DND-41 (cell line): ENCODE results near the gene CREB3L2.

Experiments
- ATAC-seq: fragments of 200-7000 bp; cut with Tn5 transposase; 3 replicates; pipeline ENCODE4 v1.9.1; 2021; ENCODE audit warnings: low read depth; ENCODE audit not compliant: insufficient read depth
- DNase-seq: peaks from one replicate; pipeline ENCODE4 v3.0.0-alpha.2; 2020
- H2AFZ ChIP-seq: 2 replicates; pipeline ENCODE4 v1.6.0; 2012; ENCODE audit warnings: low read depth, low read length
- H3K27ac ChIP-seq: 2 replicates; pipeline ENCODE4 v1.5.1; 2012; ENCODE audit warnings: low read length, inconsistent platforms
- H3K27me3 ChIP-seq: fragments of 200-600 bp; sonication (generic); 2 replicates; pipeline ENCODE4 v1.6.0; 2012; ENCODE audit warnings: low read length, mild to moderate bottlenecking, inconsistent platforms; ENCODE audit not compliant: insufficient read depth, poor library complexity
- H3K36me3 ChIP-seq: 2 replicates; pipeline ENCODE4 v1.5.1; 2012; ENCODE audit warnings: low read length, inconsistent platforms; ENCODE audit not compliant: insufficient read depth
- H3K4me1 ChIP-seq: 2 replicates; pipeline ENCODE4 v1.5.1; 2012; ENCODE audit warnings: mild to moderate bottlenecking, low read length; ENCODE audit not compliant: insufficient read depth
- H3K4me2 ChIP-seq: 2 replicates; pipeline ENCODE4 v1.6.0; 2012; ENCODE audit warnings: mild to moderate bottlenecking, moderate library complexity, low read length, inconsistent platforms; ENCODE audit not compliant: insufficient read depth
- H3K4me3 ChIP-seq, 2 experiments: fragments of 200-600 bp in 1 of 2; shearing (Covaris generic) in 1 of 2; 2 replicates each; pipeline ENCODE4 v1.5.1; 2012 to 2016; ENCODE audit warnings: inconsistent platforms in 2 of 2, low read length in 2 of 2, mild to moderate bottlenecking in 2 of 2, low read depth in 1 of 2, moderate library complexity in 1 of 2
- H3K79me2 ChIP-seq: 2 replicates; pipeline ENCODE4 v1.6.0; 2012; ENCODE audit warnings: low read length, inconsistent platforms; ENCODE audit not compliant: insufficient read depth
- H3K9ac ChIP-seq: 2 replicates; pipeline ENCODE4 v1.6.0; 2012; ENCODE audit warnings: low read depth, mild to moderate bottlenecking, inconsistent platforms, low read length, moderate library complexity
- H3K9me3 ChIP-seq: 2 replicates; pipeline ENCODE4 v1.5.1; 2012; ENCODE audit warnings: low read length, moderate library complexity, mild to moderate bottlenecking, inconsistent platforms; ENCODE audit not compliant: insufficient read depth, severe bottlenecking
- H4K20me1 ChIP-seq: 2 replicates; pipeline ENCODE4 v1.6.0; 2012; ENCODE audit warnings: low read length; ENCODE audit not compliant: insufficient read depth
- EZH2 ChIP-seq: IDR thresholded peaks from 3 replicates; pipeline ENCODE4 v1.6.1; 2012; ENCODE audit warnings: borderline replicate concordance, low read depth, mild to moderate bottlenecking, moderate library complexity, low read length, inconsistent platforms; ENCODE audit not compliant: severe bottlenecking
- TF ChIP-seq, protein P1 (sequence below): IDR thresholded peaks from 2 replicates; pipeline ENCODE4 v1.5.1; 2012; ENCODE audit warnings: borderline replicate concordance, low read length, moderate library complexity, mild to moderate bottlenecking; ENCODE audit not compliant: poor library complexity, severe bottlenecking; ENCODE audit errors: extremely low read depth

The CREB3L2 gene

DNA sequence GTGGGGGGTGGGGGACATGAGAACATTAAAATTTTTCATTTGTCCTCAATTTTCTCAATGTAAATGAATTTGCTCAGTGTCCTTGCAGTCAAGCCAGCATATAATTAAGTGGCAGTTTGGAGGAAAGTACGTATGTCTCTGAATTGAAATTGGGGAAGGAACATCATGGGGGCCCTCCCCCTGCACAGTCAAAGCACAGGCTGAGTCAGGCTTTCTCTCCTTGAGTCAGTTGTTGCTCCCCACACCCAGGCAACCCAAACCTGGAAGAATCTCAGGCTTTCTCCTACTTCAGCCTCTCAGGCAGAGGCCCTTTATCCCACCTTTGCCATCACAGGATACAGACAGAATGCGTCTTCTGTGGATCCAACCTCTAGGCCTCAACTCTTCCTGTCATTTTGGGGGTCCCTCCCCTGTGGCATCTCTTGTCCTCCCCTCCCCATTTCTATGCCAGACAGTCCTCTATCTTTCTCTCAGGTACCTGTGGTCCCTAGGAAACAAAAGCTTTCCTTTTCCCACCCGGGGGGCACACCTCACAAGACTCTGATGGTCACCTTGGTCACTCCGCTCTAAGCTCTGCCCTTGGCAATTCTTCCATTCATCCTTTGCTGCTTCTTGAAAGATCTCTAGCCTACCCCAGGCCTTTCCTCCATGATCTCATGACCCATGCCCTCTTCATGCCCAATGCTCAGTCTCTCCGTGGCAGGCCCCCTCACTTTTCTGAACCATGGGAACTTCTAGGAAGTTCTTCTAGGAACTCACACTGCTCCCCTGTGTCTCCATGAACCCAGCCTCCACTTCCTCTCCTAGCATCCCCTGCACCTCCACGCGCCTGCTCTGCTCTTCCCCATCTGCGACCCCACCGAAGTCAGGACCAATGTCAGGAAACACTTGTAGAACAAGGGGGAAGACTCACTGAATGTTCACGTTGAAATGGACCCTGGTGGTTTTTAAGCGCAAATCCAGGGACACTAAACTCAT, 40.4 kb downstream of the CREB3L2 start:
- H2AFZ ChIP-seq = no peak overlapping the region
- H3K4me1 ChIP-seq = no peaks in the 10 kb centered on the region; the same call in 1 of the 2 replicates
- H4K20me1 ChIP-seq = no peaks in the 10 kb centered on the region
- no peaks in the 10 kb centered on the region for H3K79me2 ChIP-seq
- DNase-seq (no peak), ATAC-seq (no peak; the same call in 2 of the 3 replicates)
- no peak overlapping the region for H3K9ac ChIP-seq
- no peak overlapping the region for H3K27ac ChIP-seq
- no peak overlapping the region for H3K4me3 ChIP-seq
- no peak for TF ChIP-seq EZH2
- TF ChIP-seq, protein P1, sequence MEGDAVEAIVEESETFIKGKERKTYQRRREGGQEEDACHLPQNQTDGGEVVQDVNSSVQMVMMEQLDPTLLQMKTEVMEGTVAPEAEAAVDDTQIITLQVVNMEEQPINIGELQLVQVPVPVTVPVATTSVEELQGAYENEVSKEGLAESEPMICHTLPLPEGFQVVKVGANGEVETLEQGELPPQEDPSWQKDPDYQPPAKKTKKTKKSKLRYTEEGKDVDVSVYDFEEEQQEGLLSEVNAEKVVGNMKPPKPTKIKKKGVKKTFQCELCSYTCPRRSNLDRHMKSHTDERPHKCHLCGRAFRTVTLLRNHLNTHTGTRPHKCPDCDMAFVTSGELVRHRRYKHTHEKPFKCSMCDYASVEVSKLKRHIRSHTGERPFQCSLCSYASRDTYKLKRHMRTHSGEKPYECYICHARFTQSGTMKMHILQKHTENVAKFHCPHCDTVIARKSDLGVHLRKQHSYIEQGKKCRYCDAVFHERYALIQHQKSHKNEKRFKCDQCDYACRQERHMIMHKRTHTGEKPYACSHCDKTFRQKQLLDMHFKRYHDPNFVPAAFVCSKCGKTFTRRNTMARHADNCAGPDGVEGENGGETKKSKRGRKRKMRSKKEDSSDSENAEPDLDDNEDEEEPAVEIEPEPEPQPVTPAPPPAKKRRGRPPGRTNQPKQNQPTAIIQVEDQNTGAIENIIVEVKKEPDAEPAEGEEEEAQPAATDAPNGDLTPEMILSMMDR = no peak
- no peaks in the 10 kb centered on the region for H3K36me3 ChIP-seq
- no peaks in the 10 kb centered on the region for H3K27me3 ChIP-seq
- H3K9me3 ChIP-seq = no peaks in the 10 kb centered on the region
- H3K4me2 ChIP-seq = no peak overlapping the region

DNA sequence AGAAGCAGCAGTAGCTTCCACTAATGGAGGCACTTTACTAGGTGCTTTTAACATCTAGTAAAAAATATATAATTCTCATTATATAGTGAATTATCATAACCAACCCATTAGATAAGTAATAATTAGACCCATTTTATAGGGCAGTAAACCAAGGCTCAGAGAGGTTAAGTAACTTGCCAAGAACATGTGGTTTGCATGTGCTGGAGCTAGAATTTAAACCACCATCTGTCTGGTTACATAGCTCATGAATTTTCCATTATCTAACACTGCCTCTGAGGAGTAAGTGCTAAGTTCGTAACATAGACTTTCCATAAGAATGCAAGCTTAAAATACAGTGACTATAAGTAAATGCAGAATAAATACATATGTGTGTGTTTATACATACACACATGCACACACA, 41.9 kb downstream of the CREB3L2 start:
- no peak for ATAC-seq
- no peaks in the 10 kb centered on the region for H3K9me3 ChIP-seq
- no peak overlapping the region for H3K4me3 ChIP-seq
- H3K9ac ChIP-seq = no peak overlapping the region
- TF ChIP-seq EZH2 = no peak
- TF ChIP-seq, protein P1 = no peak
- no peaks in the 10 kb centered on the region for H4K20me1 ChIP-seq
- no peak overlapping the region for H3K27ac ChIP-seq
- no peak for DNase-seq
- H3K4me1 ChIP-seq = no peaks in the 10 kb centered on the region
- H3K79me2 ChIP-seq = no peaks in the 10 kb centered on the region
- no peak overlapping the region for H3K4me2 ChIP-seq
- H3K27me3 ChIP-seq = no peaks in the 10 kb centered on the region
- H2AFZ ChIP-seq = no peak overlapping the region
- H3K36me3 ChIP-seq = no peaks in the 10 kb centered on the region

DNA sequence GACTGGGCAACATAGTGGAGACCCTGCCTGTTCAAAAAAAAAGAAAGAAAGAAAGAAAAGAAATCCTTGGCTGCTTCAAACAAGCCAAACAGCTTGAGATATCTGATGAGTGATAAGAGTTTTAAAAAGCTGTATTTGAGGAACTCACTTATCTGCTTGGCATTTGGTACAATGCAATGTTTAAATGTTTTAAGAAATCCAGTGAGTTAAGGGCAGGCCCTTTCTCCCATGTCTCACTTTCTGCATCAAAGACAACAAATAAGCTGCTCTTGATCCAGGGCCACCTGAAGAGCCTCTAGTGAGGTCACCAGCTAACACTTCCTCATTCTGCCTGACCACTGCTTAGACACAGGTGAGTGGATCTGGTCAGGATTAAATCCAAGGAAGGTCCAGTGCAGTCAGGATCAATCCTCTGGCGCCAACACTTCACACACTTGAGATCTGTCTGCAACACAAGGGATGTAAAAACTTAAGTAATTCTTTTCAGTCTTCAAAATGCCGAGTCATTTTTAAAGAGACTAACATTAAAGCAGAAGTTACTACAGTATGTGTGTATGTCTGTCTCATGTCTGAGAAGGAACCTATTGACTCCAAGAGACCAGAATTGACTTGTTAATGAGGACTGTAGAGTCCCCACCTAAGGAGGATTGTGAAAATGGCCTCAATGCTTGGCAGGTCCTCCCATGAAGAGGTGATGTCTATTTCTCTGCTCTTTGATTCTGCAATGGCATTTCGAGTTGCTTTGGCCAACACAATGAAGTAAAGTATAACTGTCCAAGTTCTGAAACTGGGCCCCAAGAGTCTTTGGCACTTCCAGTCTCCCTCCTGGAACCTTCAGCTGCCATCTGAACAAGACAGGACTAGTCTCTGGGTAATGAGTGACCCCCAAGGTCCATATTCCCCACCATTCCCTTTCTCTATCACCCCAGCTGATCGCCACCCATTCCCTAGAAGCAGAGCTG, 43.1 kb downstream of the CREB3L2 start:
- Histone ChIP-seq H3K4me3 (no peak overlapping the region), H3K9ac (no peak overlapping the region), H3K36me3 (no peaks in the 10 kb centered on the region), H3K9me3 (no peaks in the 10 kb centered on the region), H4K20me1 (0 out of 2 replicates have a peak, but pooled peaks cover 3% of the 10 kb centered on the region), H2AFZ (no peak overlapping the region), H3K27ac (no peak overlapping the region), H3K79me2 (no peaks in the 10 kb centered on the region), H3K4me1 (no peaks in the 10 kb centered on the region), H3K27me3 (no peaks in the 10 kb centered on the region), H3K4me2 (no peak overlapping the region)
- no peak for TF ChIP-seq EZH2
- TF ChIP-seq, protein P1 = no peak
- DNase-seq (no peak), ATAC-seq (no peak)
